ENCODE data around the gene TRPV5.

Gene TRPV5

DNA sequence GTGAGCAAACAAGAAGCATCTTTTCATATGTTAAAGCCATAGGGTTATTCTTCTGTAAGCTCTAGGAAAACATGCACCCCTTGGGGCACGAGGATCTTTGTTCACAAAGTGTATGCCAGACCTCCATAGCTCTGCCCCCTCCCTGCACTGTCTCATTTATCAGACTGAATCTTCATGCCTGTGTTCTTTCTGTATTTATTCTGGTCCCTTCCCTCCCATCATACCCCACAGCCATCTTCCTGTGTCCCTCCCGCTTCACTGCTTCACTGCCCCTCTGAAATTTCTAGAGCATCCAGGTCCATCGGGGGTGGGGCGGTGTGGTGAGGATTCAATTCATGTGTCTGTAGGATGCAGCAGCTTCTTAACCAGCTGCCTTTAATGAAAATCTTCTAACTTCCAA is 71.2 kb downstream of the TRPV5 start:
- H3K4me3 ChIP-seq (ENCODE audit: low read depth, low read length), result no peak overlapping the region
- TF ChIP-seq, protein P1, sequence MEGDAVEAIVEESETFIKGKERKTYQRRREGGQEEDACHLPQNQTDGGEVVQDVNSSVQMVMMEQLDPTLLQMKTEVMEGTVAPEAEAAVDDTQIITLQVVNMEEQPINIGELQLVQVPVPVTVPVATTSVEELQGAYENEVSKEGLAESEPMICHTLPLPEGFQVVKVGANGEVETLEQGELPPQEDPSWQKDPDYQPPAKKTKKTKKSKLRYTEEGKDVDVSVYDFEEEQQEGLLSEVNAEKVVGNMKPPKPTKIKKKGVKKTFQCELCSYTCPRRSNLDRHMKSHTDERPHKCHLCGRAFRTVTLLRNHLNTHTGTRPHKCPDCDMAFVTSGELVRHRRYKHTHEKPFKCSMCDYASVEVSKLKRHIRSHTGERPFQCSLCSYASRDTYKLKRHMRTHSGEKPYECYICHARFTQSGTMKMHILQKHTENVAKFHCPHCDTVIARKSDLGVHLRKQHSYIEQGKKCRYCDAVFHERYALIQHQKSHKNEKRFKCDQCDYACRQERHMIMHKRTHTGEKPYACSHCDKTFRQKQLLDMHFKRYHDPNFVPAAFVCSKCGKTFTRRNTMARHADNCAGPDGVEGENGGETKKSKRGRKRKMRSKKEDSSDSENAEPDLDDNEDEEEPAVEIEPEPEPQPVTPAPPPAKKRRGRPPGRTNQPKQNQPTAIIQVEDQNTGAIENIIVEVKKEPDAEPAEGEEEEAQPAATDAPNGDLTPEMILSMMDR (IDR thresholded peaks at IDR 0.05; ENCODE audit: control insufficient read depth, extremely low read depth, insufficient read depth), result no peak

DNA sequence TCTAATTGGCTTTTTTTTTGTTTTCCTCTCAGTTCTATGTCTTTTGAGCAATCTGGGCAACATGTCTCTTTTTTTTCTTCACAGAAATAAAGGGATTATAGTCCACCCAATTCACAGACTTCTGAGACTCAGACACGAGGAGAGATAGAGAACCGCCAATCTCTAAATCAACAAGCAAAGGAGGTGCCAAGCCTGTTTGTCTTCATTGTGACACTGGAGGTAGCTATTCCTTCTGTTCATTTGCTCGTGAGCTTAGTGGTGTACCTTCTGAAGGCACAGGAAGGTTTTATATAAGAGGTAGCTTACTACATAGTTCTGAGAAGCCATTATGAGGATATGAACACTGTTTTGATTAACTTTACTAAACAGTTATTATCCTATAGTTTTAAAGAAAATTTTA is 72.6 kb downstream of the TRPV5 start:
- peak; percentile 71 for DNase-seq (ENCODE audit: low read depth)
- H3K4me3 ChIP-seq (ENCODE audit: low read depth, low read length), result no peak overlapping the region
- TF ChIP-seq, protein P1 (IDR thresholded peaks at IDR 0.05; ENCODE audit: control insufficient read depth, extremely low read depth, insufficient read depth), result no peak

More for the DNA sequence above, 71.2 kb downstream of the TRPV5 start:
- no peak for DNase-seq (ENCODE audit: low read depth)

DNA sequence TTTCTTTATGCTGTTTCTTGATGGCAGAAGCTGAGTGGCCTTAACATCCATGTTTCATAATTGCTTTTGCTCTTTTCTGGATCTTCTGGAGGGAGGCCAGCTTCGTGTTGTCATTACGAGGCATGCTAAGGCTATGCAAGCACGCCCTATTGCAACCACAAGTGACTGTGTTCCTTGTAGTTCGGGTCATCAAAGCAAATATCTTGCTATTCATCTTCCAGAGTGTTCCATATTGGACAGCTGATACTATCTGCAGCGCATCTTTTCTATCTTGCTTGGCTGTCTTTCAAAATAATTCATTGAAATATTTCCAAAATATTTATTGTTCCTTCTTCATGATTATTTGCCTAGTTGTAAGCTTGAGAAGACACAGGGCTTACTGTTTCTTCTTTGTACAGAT is 73.7 kb downstream of the TRPV5 start:
- peak; percentile 77 for DNase-seq (ENCODE audit: low read depth)
- TF ChIP-seq, protein P1 (IDR thresholded peaks at IDR 0.05; ENCODE audit: control insufficient read depth, extremely low read depth, insufficient read depth), result no peak
- H3K4me3 ChIP-seq (ENCODE audit: low read depth, low read length), result no peak overlapping the region

DNA sequence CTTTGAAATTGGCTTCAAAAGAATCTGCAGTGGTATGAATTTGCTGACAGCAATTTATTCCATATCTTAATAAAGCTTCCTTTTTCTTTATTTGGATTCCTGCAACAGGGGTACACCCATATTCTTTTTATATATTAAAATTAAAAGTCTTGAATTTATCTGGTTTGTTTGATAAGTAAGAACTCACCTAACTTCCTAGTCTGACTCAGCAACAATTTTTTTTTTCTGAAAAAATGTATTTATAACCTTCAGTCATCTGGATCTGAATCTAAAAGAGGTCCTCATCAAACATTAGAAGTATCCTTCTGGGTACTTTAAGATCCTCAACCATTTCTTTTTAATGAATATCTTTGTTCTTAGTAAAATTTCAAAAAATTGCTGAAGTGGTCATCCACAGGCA is 74.1 kb downstream of the TRPV5 start:
- no peak overlapping the region for H3K4me3 ChIP-seq (ENCODE audit: low read depth, low read length)
- TF ChIP-seq, protein P1 (IDR thresholded peaks at IDR 0.05; ENCODE audit: control insufficient read depth, extremely low read depth, insufficient read depth), result no peak
- DNase-seq (ENCODE audit: low read depth), result no peak

All from LNCaP clone FGC (cell line).